Body of pancreas (tissue), 4 donors: Measurements from ENCODE around the gene ADGRA3. TPM values are rescaled to one million over a fixed set of nuclear protein-coding genes. Genes with fewer than 3 reads are reported as not detected.

Source experiments
- ATAC-seq: fragments of 150-250 bp; one replicate; pipeline ENCODE4 v1.9.1; 2016
- DNase-seq, 4 donors: peaks; one replicate each; pipeline ENCODE4 v3.0.0-alpha.2; 2019
- H3K27ac ChIP-seq, 4 donors: fragments of 200-600 bp; sonication (generic); 1 replicate in 3 of 4; 2 replicates in 1 of 4; pipeline versions ENCODE4 v1.5.1 to v1.6.1; 2016 to 2019; ENCODE audit warnings: mild to moderate bottlenecking in 1 of 4, mixed read lengths in 1 of 4, moderate library complexity in 1 of 4
- H3K27me3 ChIP-seq, 2 donors: fragments of 200-600 bp; sonication (generic); one replicate each; pipeline ENCODE4 v1.6.0; 2016; ENCODE audit warnings: mild to moderate bottlenecking in 1 of 2
- H3K36me3 ChIP-seq, 2 donors: fragments of 200-600 bp; sonication (generic); replicated peaks in 1 of 2; 2 replicates each; pipeline ENCODE4 v1.5.1; 2016; ENCODE audit warnings: low read depth in 2 of 2; ENCODE audit not compliant: insufficient read depth in 1 of 2
- H3K4me1 ChIP-seq: fragments of 200-600 bp; sonication (generic); one replicate; pipeline ENCODE4 v1.6.0; 2016
- H3K4me3 ChIP-seq, 2 donors: fragments of 200-600 bp; sonication (generic); 1 replicate in 1 of 2; 2 replicates in 1 of 2; pipeline ENCODE4 v1.5.1; 2016 to 2019
- H3K9me3 ChIP-seq, 3 donors: fragments of 200-600 bp; sonication (generic); 1 replicate in 2 of 3; 2 replicates in 1 of 3; pipeline ENCODE4 v1.5.1; 2016
- CTCF ChIP-seq, 7 experiments: fragments of 450-650 bp in 4 of 7; fragments of 200-600 bp in 3 of 7; sonication (generic) in 3 of 7; IDR thresholded peaks; one replicate each; pipeline ENCODE4 v1.5.1; 2016 to 2019; ENCODE audit warnings: antibody characterized with exemption in 7 of 7
- POLR2A ChIP-seq, 3 donors: fragments of 450-650 bp; IDR thresholded peaks; one replicate each; pipeline ENCODE4 v1.6.1; 2016; ENCODE audit warnings: antibody characterized with exemption in 3 of 3, mild to moderate bottlenecking in 2 of 3
- WGBS, 2 donors: methylation state at CpG; one replicate each; pipeline ENCODE4 v1.1.5; 2017; 5-methylcytosine and 5-hydroxymethylcytosine counted together
- intact Hi-C: fragments of 100-400 bp; cut with DNase I; formaldehyde crosslinking; loops from one replicate; pipeline ENCODE4 v1.15.1; 2023
- total RNA-seq, 2 donors: library from RNA; depleted of rRNA; stranded (reverse); fragments of >200 nt; gene quantifications; one replicate each; pipeline ENCODE4 v1.1.0, GENCODE V29; 2016

Gene ADGRA3
- total RNA-seq, 2 donors from 2014 or later = 29.3 to 45.9 TPM

GRCh38 chr4:22522706-22523501 is 7.0 kb upstream of the ADGRA3 start:
- no peak for TF ChIP-seq CTCF (IDR thresholded peaks at IDR 0.05)
- TF ChIP-seq POLR2A (IDR thresholded peaks at IDR 0.05) = no peak
- 76 to 78% methylated on average over 9 of the region's 9 CpGs for WGBS, 2 donors
- no peak overlapping the region for H3K27ac ChIP-seq
- no peaks in the 10 kb centered on the region for H3K9me3 ChIP-seq
- no peak overlapping the region for H3K4me3 ChIP-seq
- H3K36me3 ChIP-seq = no peaks in the 10 kb centered on the region
- ATAC-seq = no peak
- no peaks in the 10 kb centered on the region for H3K27me3 ChIP-seq
- DNase-seq = no peak
- no peaks in the 10 kb centered on the region for H3K4me1 ChIP-seq
- intact Hi-C loops = no loop called here

GRCh38 chr4:22522206-22522605 is 6.3 kb upstream of the ADGRA3 start:
- intact Hi-C loops = no loop called here
- H3K4me1 ChIP-seq = peaks cover 2% of the 10 kb centered on the region
- H3K36me3 ChIP-seq = no peaks in the 10 kb centered on the region
- TF ChIP-seq POLR2A (IDR thresholded peaks at IDR 0.05) (no peak), CTCF (IDR thresholded peaks at IDR 0.05) (no peak)
- DNase-seq = no peak
- no peaks in the 10 kb centered on the region for H3K9me3 ChIP-seq
- H3K27ac ChIP-seq = no peak overlapping the region
- 79 to 80% methylated on average over 2 of the region's 2 CpGs for WGBS, 2 donors
- no peak for ATAC-seq
- H3K4me3 ChIP-seq = no peak overlapping the region
- H3K27me3 ChIP-seq = no peaks in the 10 kb centered on the region

- no peak for ATAC-seq
- H3K27me3 ChIP-seq = no peaks in the 10 kb centered on the region
- H3K4me1 ChIP-seq = peaks cover 11% of the 10 kb centered on the region
- H3K4me3 ChIP-seq = no peak overlapping the region
- no peaks in the 10 kb centered on the region for H3K9me3 ChIP-seq
- TF ChIP-seq POLR2A (IDR thresholded peaks at IDR 0.05) (no peak), CTCF (IDR thresholded peaks at IDR 0.05) (no peak)
- H3K36me3 ChIP-seq = no peaks in the 10 kb centered on the region
- intact Hi-C loops = no loop called here
- no peak overlapping the region for H3K27ac ChIP-seq
- DNase-seq = no peak
Measured at GRCh38 chr4:22521240-22521639, 5.4 kb upstream of the ADGRA3 start.

- Histone ChIP-seq H3K27me3 (no peaks in the 10 kb centered on the region), H3K4me3 (peak overlapping the region in 1 of 2 donors; percentile 43), H3K4me1 (peaks cover 48% of the 10 kb centered on the region), H3K27ac (peak overlapping the region; percentile 89 to 94 (median 91)), H3K36me3 (no peaks in the 10 kb centered on the region), H3K9me3 (no peaks in the 10 kb centered on the region)
- ATAC-seq (peak; percentile 71), DNase-seq (peak; percentile 74 to 85 (median 80))
- intact Hi-C loops = no loop called here
- TF ChIP-seq CTCF (IDR thresholded peaks at IDR 0.05) (peak in 4 of 7 experiments; percentile 31 to 42 (median 34)), POLR2A (IDR thresholded peaks at IDR 0.05) (peak; percentile 15 to 73 (median 59))
- WGBS, 2 donors = 0 to 1% methylated on average over 13 to 75 of the region's 80 CpGs
Measured at GRCh38 chr4:22515145-22515887, 550 bp downstream of the ADGRA3 start.
